Esophagus muscularis mucosa (tissue), 4 donors: ENCODE data around the gene FAM9B. TPM values are rescaled to one million over a fixed set of nuclear protein-coding genes. Genes with fewer than 3 reads are reported as not detected.
"Not testable (repeated sequence)": the region's sequence is repeated elsewhere in the genome, so short reads cannot be mapped to it uniquely, and the experiment has no call there.

Experiments used
- DNase-seq: peaks from one replicate; pipeline ENCODE4 v3.0.0-alpha.2; 2017; ENCODE audit errors: extremely low spot score
- H3K27ac ChIP-seq, 4 donors: fragments of 200-600 bp; sonication (generic); replicated peaks in 1 of 4; 1 replicate in 3 of 4; 2 replicates in 1 of 4; pipeline ENCODE4 v1.5.1; 2016 to 2019; ENCODE audit warnings: mild to moderate bottlenecking in 1 of 4
- H3K27me3 ChIP-seq, 4 donors: fragments of 200-600 bp; sonication (generic); one replicate each; pipeline versions ENCODE4 v1.5.1 to v1.6.0; 2016 to 2019
- H3K36me3 ChIP-seq, 4 donors: fragments of 200-600 bp; sonication (generic); one replicate each; pipeline ENCODE4 v1.5.1; 2016 to 2019
- H3K4me1 ChIP-seq, 4 donors: fragments of 200-600 bp; sonication (generic); one replicate each; pipeline ENCODE4 v1.5.1; 2016 to 2019
- H3K4me3 ChIP-seq, 4 donors: fragments of 200-600 bp; sonication (generic); 1 replicate in 2 of 4; 2 replicates in 2 of 4; pipeline ENCODE4 v1.5.1; 2016 to 2019; ENCODE audit warnings: mild to moderate bottlenecking in 4 of 4, moderate library complexity in 1 of 4
- H3K9me3 ChIP-seq, 4 donors: fragments of 200-600 bp; sonication (generic); 1 replicate in 3 of 4; 2 replicates in 1 of 4; pipeline ENCODE4 v1.5.1; 2016 to 2019
- EP300 ChIP-seq: sonication (generic); formaldehyde crosslinking; IDR thresholded peaks from one replicate; pipeline ENCODE4 v1.6.1; 2017; ENCODE audit warnings: antibody characterized with exemption
- POLR2A ChIP-seq: fragments of 450-650 bp; IDR thresholded peaks from one replicate; pipeline ENCODE4 v1.6.1; 2017; ENCODE audit warnings: antibody characterized with exemption, moderate library complexity, mild to moderate bottlenecking, low read depth
- POLR2AphosphoS5 ChIP-seq, 2 donors: sonication (generic); formaldehyde crosslinking; IDR thresholded peaks; one replicate each; pipeline ENCODE4 v1.6.1; 2017; ENCODE audit warnings: antibody characterized with exemption in 2 of 2
- WGBS: methylation state at CpG from one replicate; pipeline ENCODE4 v1.1.5; 2018; 5-methylcytosine and 5-hydroxymethylcytosine counted together
- intact Hi-C: fragments of 100-400 bp; cut with DNase I; formaldehyde crosslinking; loops from one replicate; pipeline ENCODE4 v1.15.1; 2023
- total RNA-seq, 4 donors: library from RNA; depleted of rRNA; stranded (reverse); fragments of >200 nt; gene quantifications; one replicate each; pipeline versions ENCODE4 v1.1.0 to v1.2.1, GENCODE V29; 2016
- TF ChIP-seq, protein P1 (sequence below), 3 experiments: fragments of 200-600 bp in 2 of 3; fragments of 450-650 bp in 1 of 3; sonication (generic) in 2 of 3; IDR thresholded peaks; one replicate each; pipeline ENCODE4 v1.5.1; 2017 to 2019; ENCODE audit warnings: antibody characterized with exemption in 3 of 3, mild to moderate bottlenecking in 2 of 3, moderate library complexity in 1 of 3

FAM9B gene
- total RNA-seq, 4 donors from 2014 or later: not detected

DNA sequence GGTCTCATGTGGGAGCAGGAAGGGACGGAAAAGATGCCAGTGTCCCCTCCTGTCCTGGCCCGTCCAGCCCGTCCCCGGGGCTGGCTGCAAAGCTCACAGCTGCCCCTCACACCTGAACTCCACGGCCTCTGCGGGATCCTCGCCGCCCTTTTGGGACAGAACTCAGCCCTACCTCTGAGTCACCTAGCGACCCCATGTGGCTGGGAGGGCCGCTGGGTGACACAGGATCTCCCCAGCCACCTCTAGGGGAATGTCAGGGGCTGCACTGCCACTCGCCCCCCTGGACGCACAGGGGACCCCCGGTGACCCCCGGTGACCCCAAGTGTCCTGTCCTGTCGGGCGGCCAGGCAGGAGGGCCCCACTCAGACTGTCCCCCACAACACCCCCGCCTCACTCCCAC, 748 bp downstream of the FAM9B start:
- H3K36me3 ChIP-seq: no peaks in the 10 kb centered on the region
- no peaks in the 10 kb centered on the region for H3K27me3 ChIP-seq
- no peaks in the 10 kb centered on the region for H3K4me1 ChIP-seq
- no peak overlapping the region for H3K4me3 ChIP-seq
- no peak for DNase-seq
- TF ChIP-seq POLR2AphosphoS5 (IDR thresholded peaks at IDR 0.05): no peak
- no peak for TF ChIP-seq POLR2A
- no peak for TF ChIP-seq EP300
- TF ChIP-seq, protein P1, sequence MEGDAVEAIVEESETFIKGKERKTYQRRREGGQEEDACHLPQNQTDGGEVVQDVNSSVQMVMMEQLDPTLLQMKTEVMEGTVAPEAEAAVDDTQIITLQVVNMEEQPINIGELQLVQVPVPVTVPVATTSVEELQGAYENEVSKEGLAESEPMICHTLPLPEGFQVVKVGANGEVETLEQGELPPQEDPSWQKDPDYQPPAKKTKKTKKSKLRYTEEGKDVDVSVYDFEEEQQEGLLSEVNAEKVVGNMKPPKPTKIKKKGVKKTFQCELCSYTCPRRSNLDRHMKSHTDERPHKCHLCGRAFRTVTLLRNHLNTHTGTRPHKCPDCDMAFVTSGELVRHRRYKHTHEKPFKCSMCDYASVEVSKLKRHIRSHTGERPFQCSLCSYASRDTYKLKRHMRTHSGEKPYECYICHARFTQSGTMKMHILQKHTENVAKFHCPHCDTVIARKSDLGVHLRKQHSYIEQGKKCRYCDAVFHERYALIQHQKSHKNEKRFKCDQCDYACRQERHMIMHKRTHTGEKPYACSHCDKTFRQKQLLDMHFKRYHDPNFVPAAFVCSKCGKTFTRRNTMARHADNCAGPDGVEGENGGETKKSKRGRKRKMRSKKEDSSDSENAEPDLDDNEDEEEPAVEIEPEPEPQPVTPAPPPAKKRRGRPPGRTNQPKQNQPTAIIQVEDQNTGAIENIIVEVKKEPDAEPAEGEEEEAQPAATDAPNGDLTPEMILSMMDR (IDR thresholded peaks at IDR 0.05): no peak
- intact Hi-C loops: no loop called here
- 79% methylated on average over 11 of the region's 17 CpGs for WGBS
- no peaks in the 10 kb centered on the region for H3K9me3 ChIP-seq
- H3K27ac ChIP-seq: no peak overlapping the region

DNA sequence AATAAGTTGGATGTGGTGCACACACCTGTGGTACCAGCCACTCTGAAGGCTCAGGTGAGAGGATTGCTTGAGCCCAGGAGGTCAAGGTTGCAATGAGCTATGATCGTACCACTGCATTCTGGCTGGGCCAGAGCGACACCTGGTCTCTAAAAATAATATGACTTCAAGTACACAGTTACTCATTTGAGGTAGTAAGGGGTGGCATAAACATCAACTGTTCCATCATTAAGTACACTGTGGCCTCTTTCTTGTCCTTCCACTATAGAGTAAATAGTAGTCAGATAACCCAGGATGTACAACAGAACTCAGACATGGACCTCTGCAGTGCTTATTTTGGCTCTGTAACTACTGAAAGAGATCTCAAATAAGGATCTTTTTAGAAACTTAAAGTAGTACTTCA, 10.6 kb downstream of the FAM9B start:
- Histone ChIP-seq H3K4me1 (no peaks in the 10 kb centered on the region), H3K4me3 (no peak overlapping the region), H3K27ac (no peak overlapping the region), H3K36me3 (no peaks in the 10 kb centered on the region), H3K9me3 (no peaks in the 10 kb centered on the region), H3K27me3 (no peaks in the 10 kb centered on the region)
- TF ChIP-seq POLR2AphosphoS5 (IDR thresholded peaks at IDR 0.05) (no peak), POLR2A (no peak), EP300 (no peak)
- TF ChIP-seq, protein P1 (IDR thresholded peaks at IDR 0.05): no peak
- no peak for DNase-seq
- intact Hi-C loops: no loop called here
- WGBS: 82% methylated on average over 2 of the region's 2 CpGs

DNA sequence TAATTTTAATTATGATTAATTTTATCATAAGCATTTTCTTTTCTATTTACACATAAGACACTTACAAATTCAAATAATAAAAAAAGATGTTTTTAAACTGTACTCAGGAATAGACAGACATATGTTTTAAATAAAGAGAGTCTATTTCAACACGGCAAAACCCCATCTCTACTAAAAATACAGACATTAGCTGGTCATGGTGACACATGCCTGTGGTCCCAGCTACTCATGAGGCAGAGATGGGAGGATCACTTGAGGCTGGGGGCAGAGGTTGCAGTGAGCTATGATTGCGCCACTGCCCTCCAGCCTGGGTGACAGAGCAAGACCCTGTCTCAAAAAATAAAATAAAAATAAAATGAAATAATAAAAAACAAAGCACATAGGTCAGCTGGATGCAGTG, 14.8 kb downstream of the FAM9B start:
- intact Hi-C loops: no loop called here
- Histone ChIP-seq H3K9me3 (no peaks in the 10 kb centered on the region), H3K27me3 (no peaks in the 10 kb centered on the region), H3K4me1 (no peaks in the 10 kb centered on the region), H3K4me3 (no peak overlapping the region), H3K36me3 (no peaks in the 10 kb centered on the region), H3K27ac (no peak overlapping the region)
- no peak for DNase-seq
- 66% methylated on average over 2 of the region's 2 CpGs for WGBS
- TF ChIP-seq POLR2AphosphoS5 (IDR thresholded peaks at IDR 0.05): no peak
- TF ChIP-seq POLR2A: no peak
- TF ChIP-seq, protein P1 (IDR thresholded peaks at IDR 0.05): no peak
- no peak for TF ChIP-seq EP300

DNA sequence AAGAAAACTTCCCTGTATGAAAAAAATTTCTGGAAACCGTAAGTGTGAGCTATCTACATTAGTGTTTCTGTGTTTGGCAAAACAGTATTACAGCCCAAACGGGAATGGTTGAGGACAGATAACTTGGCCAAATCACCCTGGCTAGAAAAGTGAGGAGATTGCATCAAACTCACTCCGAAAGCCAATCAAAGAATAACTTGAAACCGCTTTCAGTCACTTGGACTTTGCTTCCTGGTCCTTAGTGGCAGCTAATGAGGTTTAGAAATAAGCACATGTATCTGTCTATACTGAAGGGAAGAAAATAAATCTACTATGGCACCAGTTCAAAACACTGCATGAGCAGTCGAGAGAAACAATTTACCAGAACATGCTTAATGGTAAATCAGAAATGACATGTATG, 15.6 kb downstream of the FAM9B start:
- H3K9me3 ChIP-seq, H3K36me3 ChIP-seq, H3K4me1 ChIP-seq, H3K27ac ChIP-seq, H3K27me3 ChIP-seq, intact Hi-C loops, DNase-seq, H3K4me3 ChIP-seq: not testable (repeated sequence)
- 65% methylated on average over 5 of the region's 5 CpGs for WGBS

DNA sequence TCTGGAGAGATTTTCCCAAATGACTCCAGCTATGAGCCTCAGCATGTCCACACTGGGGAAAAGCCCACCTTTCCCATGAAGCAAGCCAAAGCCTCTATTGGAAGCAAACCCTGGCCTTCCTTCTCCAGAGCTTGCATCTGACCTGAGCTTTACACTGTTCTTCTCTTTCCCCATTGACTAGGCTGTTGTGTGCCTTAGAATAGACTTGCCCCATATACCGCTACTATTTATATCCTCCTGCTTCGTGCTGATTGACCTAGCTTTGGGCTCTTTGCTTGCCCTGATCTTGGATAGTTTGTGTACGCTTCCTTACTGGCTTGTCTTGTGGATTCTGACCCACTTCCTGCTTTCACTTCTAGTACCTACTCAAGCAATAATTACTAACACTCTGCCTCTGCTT, 30.9 kb downstream of the FAM9B start:
- TF ChIP-seq, protein P1 (IDR thresholded peaks at IDR 0.05): no peak
- TF ChIP-seq POLR2A: no peak
- TF ChIP-seq POLR2AphosphoS5 (IDR thresholded peaks at IDR 0.05): no peak
- no peak for TF ChIP-seq EP300
- H3K9me3 ChIP-seq: no peaks in the 10 kb centered on the region
- DNase-seq: no peak
- no peak overlapping the region for H3K4me3 ChIP-seq
- H3K36me3 ChIP-seq: no peaks in the 10 kb centered on the region
- no peaks in the 10 kb centered on the region for H3K4me1 ChIP-seq
- H3K27me3 ChIP-seq: no peaks in the 10 kb centered on the region
- intact Hi-C loops: no loop called here
- WGBS: 77% methylated on average over 3 of the region's 3 CpGs
- H3K27ac ChIP-seq: no peak overlapping the region
